MG63 (cell line): ENCODE measurements around the gene CASS4. TPM values are rescaled to one million over a fixed set of nuclear protein-coding genes. Genes with fewer than 3 reads are reported as not detected.
A peak's percentile ranks its signal among the peaks of the same experiment; 100 is the strongest.

Experiments used
- DNase-seq: peaks from one replicate; pipeline ENCODE4 v3.0.0-alpha.2; 2020
- H3K27me3 ChIP-seq: fragments of 250-450 bp; sonication (Bioruptor Pico); 2 replicates; pipeline ENCODE4 v1.5.1; 2020; ENCODE audit warnings: mild to moderate bottlenecking, moderate library complexity
- H3K36me3 ChIP-seq: fragments of 250-450 bp; sonication (Bioruptor Pico); 2 replicates; pipeline ENCODE4 v1.5.1; 2020; ENCODE audit warnings: mild to moderate bottlenecking, moderate library complexity
- H3K4me3 ChIP-seq: fragments of 250-450 bp; sonication (Bioruptor Pico); 2 replicates; pipeline ENCODE4 v1.5.1; 2020; ENCODE audit warnings: mild to moderate bottlenecking, moderate library complexity
- H3K9me3 ChIP-seq: fragments of 250-450 bp; sonication (Bioruptor Pico); 2 replicates; pipeline ENCODE4 v1.5.1; 2020; ENCODE audit warnings: mild to moderate bottlenecking, moderate library complexity
- total RNA-seq: library from RNA; depleted of rRNA; stranded (reverse); fragments of >200 nt; shearing (Covaris generic); gene quantifications from 2 replicates; pipeline ENCODE4 v1.2.3, GENCODE V29; 2014; ENCODE audit warnings: low replicate concordance

Gene CASS4
- total RNA-seq, 1 experiment from 2014 or later = 0.07 TPM

- Histone ChIP-seq H3K4me3 (no peak overlapping the region), H3K9me3 (no peaks in the 10 kb centered on the region), H3K27me3 (no peaks in the 10 kb centered on the region), H3K36me3 (no peaks in the 10 kb centered on the region)
- DNase-seq = no peak
Measured at GRCh38 chr20:56449459-56449858, 37.4 kb downstream of the CASS4 start.

GRCh38 chr20:56451056-56451765 is 39.2 kb downstream of the CASS4 start:
- no peak for DNase-seq
- Histone ChIP-seq H3K27me3 (no peaks in the 10 kb centered on the region), H3K4me3 (no peak overlapping the region), H3K9me3 (no peaks in the 10 kb centered on the region), H3K36me3 (no peaks in the 10 kb centered on the region)

- H3K4me3 ChIP-seq = no peak overlapping the region
Measured at GRCh38 chr20:56453352-56453751, 41.3 kb downstream of the CASS4 start.

GRCh38 chr20:56454754-56455153 is 42.7 kb downstream of the CASS4 start:
- Histone ChIP-seq H3K36me3 (no peaks in the 10 kb centered on the region), H3K27me3 (no peaks in the 10 kb centered on the region), H3K4me3 (no peak overlapping the region), H3K9me3 (no peaks in the 10 kb centered on the region)
- no peak for DNase-seq

More at GRCh38 chr20:56453352-56453751, 41.3 kb downstream of the CASS4 start:
- Histone ChIP-seq H3K36me3 (no peaks in the 10 kb centered on the region), H3K27me3 (no peaks in the 10 kb centered on the region), H3K9me3 (no peaks in the 10 kb centered on the region)
- DNase-seq = no peak

GRCh38 chr20:56458206-56458821 is 46.3 kb downstream of the CASS4 start:
- Histone ChIP-seq H3K4me3 (no peak overlapping the region), H3K36me3 (no peaks in the 10 kb centered on the region), H3K9me3 (peaks cover 1% of the 10 kb centered on the region; the same call in 1 of the 2 replicates), H3K27me3 (no peaks in the 10 kb centered on the region)
- DNase-seq = no peak

GRCh38 chr20:56460459-56460858 is 48.4 kb downstream of the CASS4 start:
- H3K27me3 ChIP-seq = no peaks in the 10 kb centered on the region
- H3K4me3 ChIP-seq = no peak overlapping the region
- DNase-seq = no peak
- peaks cover 1% of the 10 kb centered on the region; the same call in 1 of the 2 replicates for H3K9me3 ChIP-seq
- no peaks in the 10 kb centered on the region for H3K36me3 ChIP-seq

GRCh38 chr20:56461576-56461975 is 49.5 kb downstream of the CASS4 start:
- H3K4me3 ChIP-seq = no peak overlapping the region
- H3K36me3 ChIP-seq = no peaks in the 10 kb centered on the region
- H3K27me3 ChIP-seq = no peaks in the 10 kb centered on the region
- no peak for DNase-seq
- H3K9me3 ChIP-seq = peaks cover 1% of the 10 kb centered on the region; the same call in 1 of the 2 replicates

GRCh38 chr20:56463428-56463827 is 51.4 kb downstream of the CASS4 start:
- Histone ChIP-seq H3K9me3 (peaks cover 1% of the 10 kb centered on the region; the same call in 1 of the 2 replicates), H3K4me3 (no peak overlapping the region), H3K27me3 (no peaks in the 10 kb centered on the region), H3K36me3 (no peaks in the 10 kb centered on the region)
- no peak for DNase-seq

- DNase-seq = no peak
- H3K9me3 ChIP-seq = peaks cover under 1% of the 10 kb centered on the region; the same call in 1 of the 2 replicates
- no peak overlapping the region for H3K4me3 ChIP-seq
- no peaks in the 10 kb centered on the region for H3K27me3 ChIP-seq
- peaks cover 13% of the 10 kb centered on the region for H3K36me3 ChIP-seq
Measured at GRCh38 chr20:56465997-56466396, 53.9 kb downstream of the CASS4 start.

- no peak for DNase-seq
- Histone ChIP-seq H3K4me3 (peak overlapping the region; percentile 77), H3K9me3 (no peaks in the 10 kb centered on the region), H3K36me3 (peaks cover 20% of the 10 kb centered on the region), H3K27me3 (no peaks in the 10 kb centered on the region)
Measured at GRCh38 chr20:56467968-56468315, 55.9 kb downstream of the CASS4 start.

GRCh38 chr20:56468316-56469076 is 56.4 kb downstream of the CASS4 start, which contains the start of gene RTF2:
RTF2 (plus strand) TSS chr20:56468627; CDS start chr20:56468698, 71 bp downstream.
- H3K9me3 ChIP-seq = no peaks in the 10 kb centered on the region
- H3K36me3 ChIP-seq = peaks cover 26% of the 10 kb centered on the region
- peak; percentile 97 for DNase-seq
- no peaks in the 10 kb centered on the region for H3K27me3 ChIP-seq
- peak within 1 kb of the TSS; percentile 77 for H3K4me3 ChIP-seq

GRCh38 chr20:56469077-56469449 is 57.0 kb downstream of the CASS4 start:
- H3K9me3 ChIP-seq = no peaks in the 10 kb centered on the region
- H3K4me3 ChIP-seq = peak overlapping the region; percentile 77
- peaks cover 32% of the 10 kb centered on the region for H3K36me3 ChIP-seq
- no peaks in the 10 kb centered on the region for H3K27me3 ChIP-seq
- DNase-seq = no peak

GRCh38 chr20:56483970-56484369 is 71.9 kb downstream of the CASS4 start:
- peaks cover 62% of the 10 kb centered on the region for H3K36me3 ChIP-seq

GRCh38 chr20:56487216-56487615 is 75.2 kb downstream of the CASS4 start:
- H3K27me3 ChIP-seq = no peaks in the 10 kb centered on the region
- H3K4me3 ChIP-seq = no peak overlapping the region
- no peaks in the 10 kb centered on the region for H3K9me3 ChIP-seq
- H3K36me3 ChIP-seq = peaks cover 60% of the 10 kb centered on the region
- no peak for DNase-seq

More at GRCh38 chr20:56483970-56484369, 71.9 kb downstream of the CASS4 start:
- H3K27me3 ChIP-seq = no peaks in the 10 kb centered on the region
- H3K9me3 ChIP-seq = no peaks in the 10 kb centered on the region
- no peak overlapping the region for H3K4me3 ChIP-seq
- DNase-seq = no peak

GRCh38 chr20:56488566-56488965 is 76.5 kb downstream of the CASS4 start:
- Histone ChIP-seq H3K36me3 (peaks cover 63% of the 10 kb centered on the region), H3K4me3 (no peak overlapping the region), H3K27me3 (no peaks in the 10 kb centered on the region), H3K9me3 (no peaks in the 10 kb centered on the region)
- no peak for DNase-seq

- H3K36me3 ChIP-seq = peaks cover 34% of the 10 kb centered on the region
- DNase-seq = no peak
- H3K27me3 ChIP-seq = no peaks in the 10 kb centered on the region
- H3K9me3 ChIP-seq = no peaks in the 10 kb centered on the region
- no peak overlapping the region for H3K4me3 ChIP-seq
Measured at GRCh38 chr20:56501116-56501515, 89.1 kb downstream of the CASS4 start.

GRCh38 chr20:56503916-56504315 is 91.9 kb downstream of the CASS4 start:
- no peak overlapping the region for H3K4me3 ChIP-seq

More at GRCh38 chr20:56503916-56504315, 91.9 kb downstream of the CASS4 start:
- DNase-seq = no peak
- peaks cover 10% of the 10 kb centered on the region for H3K36me3 ChIP-seq
- no peaks in the 10 kb centered on the region for H3K9me3 ChIP-seq
- no peaks in the 10 kb centered on the region for H3K27me3 ChIP-seq
